Activated CD8-positive, alpha-beta memory T cell treated with anti-CD3 and anti-CD28 coated beads, Interleukin-2, amount 50 U/mL, for 4 hours (primary cell): ENCODE data around the gene WDR18.
A peak's percentile ranks its signal among the peaks of the same experiment; 100 is the strongest.
"Not testable (repeated sequence)": the region's sequence is repeated elsewhere in the genome, so short reads cannot be mapped to it uniquely, and the experiment has no call there.

ENCODE experiments used
- DNase-seq: peaks from one replicate; pipeline ENCODE4 v3.0.0-alpha.2; 2020

The WDR18 gene

DNA sequence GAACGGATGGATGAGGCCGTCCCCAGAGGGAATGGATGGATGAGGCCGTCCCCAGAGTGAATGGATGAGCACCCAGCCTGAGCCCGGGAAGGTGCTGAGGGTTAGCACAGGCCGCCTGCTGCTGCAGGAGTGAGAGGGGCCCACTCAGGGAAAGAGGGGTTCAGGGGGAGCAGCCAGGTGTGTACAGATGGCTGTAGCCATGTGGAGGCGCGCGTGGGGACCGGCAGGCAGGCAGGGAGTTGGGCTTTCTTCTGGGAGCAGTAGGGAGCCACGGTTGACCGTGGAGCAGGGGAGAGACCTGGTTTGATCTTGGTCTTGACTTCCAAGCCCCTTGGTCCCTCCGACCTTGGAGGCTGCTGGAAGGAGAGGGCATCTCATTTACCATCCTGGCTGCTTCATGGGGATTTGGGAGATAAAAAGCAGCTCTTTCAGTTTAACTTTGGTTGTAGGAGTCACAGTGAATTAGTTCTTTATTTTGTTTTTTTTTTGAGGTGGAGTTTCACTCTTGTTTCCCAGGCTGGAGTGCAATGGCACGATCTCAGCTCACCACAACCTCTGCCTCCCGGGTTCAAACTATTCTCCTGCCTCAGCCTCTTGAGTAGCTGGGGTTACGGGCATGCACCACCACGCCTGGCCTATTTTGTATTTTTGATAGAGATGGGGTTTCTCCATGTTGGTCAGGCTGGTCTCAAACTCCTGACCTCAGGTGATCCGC lies 33.6 kb upstream of the WDR18 start:
- no peak for DNase-seq

DNA sequence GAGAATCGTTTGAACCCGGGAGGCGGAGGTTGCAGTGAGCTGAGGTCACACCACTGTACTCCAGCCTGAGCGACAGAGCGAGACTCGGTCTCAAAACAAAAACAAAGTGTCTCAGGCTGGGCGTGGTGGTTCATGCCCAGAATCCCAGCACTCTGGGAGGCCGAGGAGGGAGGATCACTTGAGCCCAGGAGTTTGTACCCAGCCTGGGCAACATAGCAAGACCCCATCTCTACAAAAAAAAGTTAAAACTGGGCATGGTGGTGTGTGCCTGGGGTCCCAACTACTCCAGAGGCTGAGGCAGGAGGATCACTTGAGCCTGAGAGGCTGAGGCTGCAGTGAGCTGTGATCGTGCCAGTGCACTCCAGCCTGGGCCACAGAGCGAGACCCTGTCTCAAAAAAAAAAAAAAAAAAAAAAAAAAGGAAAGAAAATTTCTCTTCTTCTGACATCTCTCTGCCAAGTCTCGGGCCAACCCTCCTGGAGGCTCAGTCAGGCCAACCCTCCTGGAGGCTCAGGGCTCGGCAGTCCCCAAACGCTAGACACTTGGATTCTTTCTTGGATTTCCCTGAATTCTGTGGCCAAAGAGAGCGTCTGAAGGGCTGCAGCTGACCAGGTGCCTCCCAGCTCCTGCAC lies 32.0 kb upstream of the WDR18 start:
- DNase-seq = no peak

DNA sequence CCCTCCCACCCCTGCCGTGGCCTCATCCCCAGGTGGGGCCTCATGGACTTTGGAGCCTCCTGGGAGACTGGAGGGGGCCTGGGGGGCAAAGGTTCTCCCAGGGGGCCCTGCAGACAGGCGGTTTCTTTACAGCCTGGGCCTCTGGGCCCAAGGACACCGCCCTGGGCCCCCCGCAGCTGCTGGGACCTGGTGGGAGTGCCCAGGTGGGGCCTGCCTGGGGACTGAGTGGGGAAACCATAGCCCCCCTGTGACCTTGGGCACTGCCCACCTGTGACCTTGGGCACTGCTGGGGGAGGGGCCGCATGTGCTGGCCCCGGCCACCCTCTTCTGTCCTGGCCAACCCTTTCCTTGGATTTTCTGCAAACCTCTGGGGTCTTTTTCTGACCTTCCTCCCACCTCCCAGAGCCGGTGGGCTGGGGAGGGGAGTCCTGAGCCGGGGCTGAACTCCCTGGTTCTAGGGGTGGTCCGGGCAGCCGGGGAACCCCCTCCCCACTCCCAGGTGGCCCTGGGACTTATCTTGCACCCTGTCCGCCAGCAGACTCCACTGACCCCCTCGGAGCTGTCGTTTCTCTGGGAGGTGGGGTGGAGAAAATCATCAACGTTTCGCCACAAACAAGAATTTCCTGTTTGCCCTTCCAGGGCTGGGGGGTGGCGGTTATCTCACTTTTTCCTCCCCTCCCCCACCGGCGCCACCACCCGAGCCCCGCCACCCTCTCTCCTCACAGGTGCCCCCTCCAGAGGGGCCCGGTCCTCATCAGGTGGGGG lies 31.3 kb upstream of the WDR18 start:
- DNase-seq = no peak

DNA sequence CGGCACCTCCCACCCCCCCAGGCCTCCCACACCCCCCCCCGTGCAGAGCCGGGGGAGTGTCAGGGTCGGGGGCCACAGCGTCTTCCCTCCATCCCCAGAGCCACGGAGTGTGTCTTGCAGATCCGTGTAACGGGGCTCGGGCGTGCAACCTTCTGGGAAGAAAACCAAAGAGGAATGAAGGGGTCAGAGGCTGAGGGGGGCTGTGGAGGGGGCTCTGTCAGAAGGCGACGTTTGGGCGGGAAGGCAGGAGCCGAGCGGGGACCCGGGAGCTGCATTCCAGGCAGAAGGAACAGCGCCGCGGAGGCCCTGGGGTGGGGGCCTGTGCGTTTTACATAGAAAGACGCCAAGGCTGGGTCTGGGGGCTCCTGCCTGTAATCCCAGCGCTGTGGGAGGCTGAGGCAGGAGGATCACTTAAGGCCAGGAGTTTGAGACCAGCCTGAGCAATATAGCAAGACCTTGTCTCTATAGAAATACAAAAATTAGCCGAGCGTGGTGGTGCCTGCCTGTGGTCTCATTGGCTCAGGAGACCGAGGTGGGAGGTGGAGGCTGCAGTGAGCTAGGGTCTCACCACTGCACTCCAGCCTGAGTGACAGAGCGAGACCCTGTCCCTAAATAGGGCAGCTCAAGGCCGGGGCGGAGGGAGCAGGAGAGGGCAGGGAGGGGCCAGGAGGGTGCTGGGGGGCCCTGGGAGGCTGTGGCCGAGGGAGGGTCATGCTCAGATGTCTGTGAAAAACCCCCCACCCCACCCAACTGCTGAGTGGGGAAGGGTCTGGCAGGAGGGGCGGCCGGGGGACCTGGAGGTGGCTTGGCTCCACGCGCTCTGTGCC lies 30.5 kb upstream of the WDR18 start:
- no peak for DNase-seq

DNA sequence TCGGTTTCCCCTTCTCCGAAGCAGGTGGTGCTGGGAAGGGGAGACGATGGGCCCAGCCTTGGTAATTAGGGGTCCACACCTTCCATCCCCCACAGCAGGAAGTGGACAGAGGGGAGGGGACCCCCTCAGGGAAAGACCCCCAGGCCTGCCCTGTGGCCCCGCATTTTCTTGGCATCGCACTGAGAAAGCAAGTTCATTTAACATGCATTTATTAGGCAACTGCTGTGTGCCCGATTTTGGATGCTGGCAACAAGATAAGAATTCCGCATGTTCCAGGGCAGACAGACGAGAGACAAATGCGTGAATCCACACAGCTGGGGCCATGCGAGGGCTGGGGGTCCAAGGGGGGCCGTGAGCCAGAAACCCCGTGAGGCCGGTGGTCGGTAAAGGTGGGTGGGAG lies 29.9 kb upstream of the WDR18 start:
- DNase-seq = no peak

DNA sequence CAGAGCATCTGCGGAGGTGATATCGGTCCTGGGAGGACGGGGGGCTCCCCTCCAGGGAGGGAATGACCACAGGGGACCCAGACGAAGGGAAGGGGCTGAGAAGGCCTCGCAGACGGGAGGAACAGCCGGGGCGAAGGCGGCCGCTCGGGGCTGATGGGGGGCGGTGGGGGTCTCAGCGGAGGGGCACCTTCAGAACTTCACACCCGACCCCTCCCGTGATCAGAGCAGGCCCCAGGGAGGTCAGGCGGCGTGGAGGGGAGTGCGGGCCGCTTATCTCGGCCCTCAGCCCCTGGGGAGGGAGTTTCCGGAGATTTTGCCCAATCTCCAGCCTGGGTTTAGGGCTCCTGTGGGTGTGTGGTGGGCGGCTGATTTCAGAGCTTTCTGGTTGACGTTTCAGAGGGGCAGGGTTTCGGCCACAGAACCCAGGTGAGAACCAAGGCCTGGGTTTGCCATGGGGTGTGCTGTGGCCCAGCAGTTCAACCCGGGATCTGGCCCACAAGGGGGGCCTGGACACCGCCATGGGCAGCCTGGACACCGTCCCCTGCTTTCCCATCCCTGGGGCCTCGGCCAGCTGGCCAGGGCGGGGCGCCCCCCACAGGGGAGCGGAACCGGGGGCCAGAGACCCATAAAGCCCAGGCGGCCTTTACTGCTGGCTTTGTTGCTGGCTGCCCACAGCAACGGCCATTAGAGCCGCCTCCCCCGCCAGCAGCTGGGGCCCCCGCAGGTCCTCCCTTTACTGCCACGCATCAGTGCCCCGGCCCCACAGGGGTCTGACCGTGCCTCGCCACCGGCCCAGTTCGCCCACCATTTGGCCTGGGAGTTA lies 29.3 kb upstream of the WDR18 start:
- no peak for DNase-seq

DNA sequence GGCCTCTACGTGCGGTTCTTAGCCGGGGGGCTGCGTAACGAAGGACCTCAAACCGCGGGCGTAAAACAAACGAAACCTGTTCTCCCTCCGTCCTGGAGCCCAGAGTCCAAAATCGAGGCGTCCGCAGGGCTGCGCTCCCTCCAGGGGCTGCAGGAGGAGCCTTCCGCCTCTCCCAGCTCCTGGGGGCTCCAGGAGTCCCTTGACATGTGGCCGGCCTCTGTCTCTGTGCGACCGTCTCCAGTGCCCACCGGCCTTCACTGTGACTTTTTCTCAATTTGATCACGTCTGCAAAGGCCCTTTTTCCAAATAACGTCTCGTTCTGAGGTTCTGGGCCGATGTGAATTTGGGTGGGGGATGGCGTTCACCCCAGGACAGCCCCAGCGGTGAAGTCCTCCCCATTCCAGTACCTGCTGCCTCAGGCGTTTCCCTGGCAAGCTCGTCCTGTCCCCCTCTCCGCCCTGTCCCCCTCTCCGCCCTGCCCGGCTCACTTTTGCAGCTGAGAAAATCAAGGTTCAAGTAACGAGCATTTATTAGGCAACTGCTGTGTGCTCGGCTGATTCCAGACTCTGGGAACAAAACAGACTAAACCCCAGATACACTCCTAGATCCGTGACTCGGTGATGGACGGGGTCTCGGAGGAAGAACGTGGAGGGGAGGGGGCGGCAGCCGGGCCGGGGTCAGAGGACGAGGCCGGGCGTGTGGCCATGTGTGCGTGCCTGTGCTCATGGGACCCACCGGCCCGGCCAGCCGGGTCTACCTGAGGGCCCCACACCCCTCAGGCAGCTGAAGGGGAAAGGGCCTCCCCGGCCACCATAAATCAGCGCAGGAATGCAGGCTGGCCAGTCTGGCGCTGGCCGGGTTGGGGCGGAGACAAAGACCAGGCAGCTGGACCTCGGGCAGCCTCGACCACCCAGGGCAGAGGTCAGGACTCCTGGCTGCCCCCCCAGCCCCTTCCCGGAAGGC lies 28.1 kb upstream of the WDR18 start:
- no peak for DNase-seq

DNA sequence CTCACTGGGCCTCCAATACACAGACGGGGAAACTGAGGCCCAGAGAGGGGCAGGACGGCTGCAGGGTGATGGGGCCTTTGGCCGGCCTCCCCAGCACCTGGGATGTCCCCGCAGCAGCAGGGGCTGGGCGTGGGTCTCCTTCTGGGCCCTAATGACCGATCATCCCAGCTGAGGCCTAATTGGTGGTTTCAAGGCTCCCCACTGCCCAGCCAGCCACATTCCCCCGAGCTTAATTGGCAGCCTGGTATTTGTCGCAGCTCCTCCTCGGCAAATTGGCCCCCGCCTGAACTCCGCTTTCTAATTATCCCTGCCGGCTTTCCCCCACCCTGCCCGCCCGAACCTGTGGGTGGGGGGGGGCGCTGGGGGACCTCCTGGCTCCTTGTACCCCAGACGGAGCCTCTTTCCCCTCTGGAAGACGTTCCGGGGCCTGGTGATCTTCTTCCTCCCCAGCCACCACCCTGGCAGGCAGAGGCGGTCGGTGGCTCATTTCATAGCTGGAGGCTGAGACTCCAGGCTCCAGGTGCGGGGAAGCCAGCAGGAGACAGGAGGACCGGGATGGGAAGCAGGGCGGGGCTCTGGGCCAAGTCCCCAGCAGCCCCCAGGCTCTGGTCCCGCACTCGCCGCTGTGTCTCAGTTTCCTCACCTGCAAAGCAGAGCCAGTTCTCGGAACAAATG lies 27.2 kb upstream of the WDR18 start:
- DNase-seq = no peak

DNA sequence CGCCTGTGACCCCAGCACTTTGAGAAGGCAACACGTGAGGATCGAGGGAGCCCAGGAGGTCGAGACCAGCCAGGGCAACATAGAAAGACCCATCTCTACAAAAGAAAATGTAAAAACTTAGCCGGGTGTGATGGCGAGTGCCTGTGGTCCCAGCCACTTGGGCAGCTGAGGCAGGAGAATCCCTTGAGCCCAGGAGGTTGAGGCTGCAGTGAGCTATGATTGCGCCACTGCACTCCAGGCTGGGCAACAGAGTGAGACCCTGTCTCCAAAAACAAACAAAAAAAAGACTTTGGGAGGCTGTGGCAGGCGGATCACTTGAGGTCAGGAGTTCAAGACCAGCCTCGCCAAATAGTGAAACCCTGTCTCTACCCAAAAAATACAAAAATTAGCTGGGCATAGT lies 26.6 kb upstream of the WDR18 start:
- DNase-seq = not testable (repeated sequence)

DNA sequence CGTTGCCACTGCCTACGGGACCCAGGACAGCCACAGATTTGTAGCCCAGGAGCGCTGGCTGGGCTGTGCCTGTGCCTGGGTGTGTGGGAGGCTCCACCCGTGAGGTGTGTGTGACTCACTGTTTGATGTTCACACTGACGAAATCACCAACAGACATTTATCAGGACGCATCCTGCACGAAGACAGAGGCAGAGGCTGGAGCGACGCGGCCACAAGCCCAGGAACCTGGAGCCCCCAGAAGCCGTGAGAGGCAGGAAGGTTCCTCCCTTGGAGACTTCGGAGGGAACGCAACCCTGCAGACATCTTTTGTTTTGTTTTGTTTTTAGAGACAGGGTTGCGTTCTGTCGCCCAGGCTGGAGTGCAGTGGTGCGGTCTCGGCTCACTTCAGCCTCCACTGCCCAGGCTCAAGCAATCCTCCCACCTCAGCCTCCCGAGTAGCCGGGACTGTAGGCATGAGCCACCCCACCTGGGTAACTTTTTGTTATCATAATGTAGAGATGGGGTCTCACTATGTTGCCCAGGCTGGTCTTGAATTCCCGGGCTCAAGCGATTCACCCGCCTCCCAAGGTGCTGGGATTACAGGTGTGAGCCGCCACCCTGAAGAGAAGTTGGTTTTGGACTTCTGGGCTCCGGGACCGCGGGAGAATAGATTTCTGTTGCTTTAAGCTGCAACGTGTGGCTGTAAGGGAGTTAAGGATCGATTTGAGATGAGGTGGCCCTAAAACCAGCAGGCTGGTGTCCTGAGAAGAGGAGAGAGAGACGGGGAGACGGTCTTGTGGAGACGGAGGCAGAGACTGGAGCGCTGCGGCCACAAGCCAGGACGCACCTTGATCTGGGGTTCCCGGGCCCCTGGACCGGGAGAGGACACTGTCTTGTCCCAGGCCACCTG lies 24.9 kb upstream of the WDR18 start:
- DNase-seq = peak; percentile 46

DNA sequence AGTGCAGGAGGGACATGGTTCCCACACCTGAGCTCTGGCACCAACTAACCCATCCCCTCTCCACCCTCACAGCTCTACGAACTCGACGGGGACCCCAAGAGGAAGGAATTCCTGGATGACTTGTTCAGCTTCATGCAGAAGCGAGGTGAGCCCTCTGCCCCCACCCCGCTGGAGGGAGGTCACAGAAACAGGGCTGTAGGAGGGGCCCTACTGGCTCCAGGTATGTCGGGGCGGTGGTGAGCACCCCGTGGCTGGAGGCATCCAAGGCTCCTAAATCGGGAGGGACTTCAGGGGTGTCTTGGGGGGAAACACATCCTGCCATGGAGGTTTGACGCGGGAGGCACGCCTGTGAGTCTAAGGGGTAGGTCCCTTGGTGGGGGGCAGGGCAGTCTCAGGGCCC lies 24.1 kb upstream of the WDR18 start:
- DNase-seq = no peak

DNA sequence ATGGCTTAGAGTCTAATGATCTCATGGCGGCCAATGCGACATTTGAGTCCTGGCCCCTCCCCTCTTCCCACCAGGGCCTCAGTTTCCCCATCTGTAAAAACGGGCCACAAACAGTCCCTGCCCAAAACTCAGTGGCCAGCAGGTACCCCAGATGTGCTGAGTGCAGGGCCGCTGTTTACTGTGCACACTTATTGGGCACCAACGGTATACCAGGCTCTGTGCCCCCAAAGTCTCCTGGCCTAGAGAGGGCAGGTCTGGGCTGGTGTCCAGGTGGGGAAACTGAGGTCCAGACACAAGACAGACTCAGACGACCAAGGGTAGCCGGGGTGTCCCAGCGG lies 23.6 kb upstream of the WDR18 start:
- DNase-seq = no peak

DNA sequence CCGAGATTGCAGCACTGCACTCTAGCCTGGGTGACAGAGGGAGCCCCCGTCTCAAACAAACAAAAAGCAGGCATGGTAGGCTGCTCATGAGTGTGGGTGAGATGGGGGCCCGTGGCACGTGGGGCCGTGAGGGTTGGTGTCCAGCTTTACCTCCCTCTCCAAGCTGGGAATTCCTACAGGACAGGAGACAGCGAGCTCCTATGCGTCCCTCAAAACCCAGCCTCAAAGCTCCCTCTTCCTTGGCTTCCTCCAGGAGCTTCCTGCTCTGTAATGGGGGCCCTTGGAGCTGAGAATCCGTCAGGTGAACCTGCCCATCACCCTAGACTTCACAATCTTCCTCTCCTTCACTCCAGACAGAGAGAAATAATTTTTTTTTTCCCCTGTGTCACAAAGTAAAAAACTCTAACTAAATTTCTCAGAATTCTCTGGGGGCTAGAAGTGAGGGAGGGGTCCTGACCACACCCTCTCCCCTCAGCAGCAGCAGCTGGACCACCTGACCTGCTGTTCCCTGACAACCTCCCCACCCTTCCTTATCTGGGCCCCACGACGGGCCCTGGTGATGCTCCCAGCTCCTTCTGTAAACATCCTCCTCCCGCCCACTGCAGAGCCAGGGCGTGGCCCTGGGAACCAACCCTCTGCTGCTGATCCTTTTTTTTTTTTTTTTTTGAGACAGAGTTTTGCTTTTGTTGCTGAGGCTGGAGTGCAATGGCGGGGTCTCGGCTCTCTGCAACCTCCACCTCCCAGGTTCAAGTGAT lies 22.1 kb upstream of the WDR18 start:
- DNase-seq = no peak

DNA sequence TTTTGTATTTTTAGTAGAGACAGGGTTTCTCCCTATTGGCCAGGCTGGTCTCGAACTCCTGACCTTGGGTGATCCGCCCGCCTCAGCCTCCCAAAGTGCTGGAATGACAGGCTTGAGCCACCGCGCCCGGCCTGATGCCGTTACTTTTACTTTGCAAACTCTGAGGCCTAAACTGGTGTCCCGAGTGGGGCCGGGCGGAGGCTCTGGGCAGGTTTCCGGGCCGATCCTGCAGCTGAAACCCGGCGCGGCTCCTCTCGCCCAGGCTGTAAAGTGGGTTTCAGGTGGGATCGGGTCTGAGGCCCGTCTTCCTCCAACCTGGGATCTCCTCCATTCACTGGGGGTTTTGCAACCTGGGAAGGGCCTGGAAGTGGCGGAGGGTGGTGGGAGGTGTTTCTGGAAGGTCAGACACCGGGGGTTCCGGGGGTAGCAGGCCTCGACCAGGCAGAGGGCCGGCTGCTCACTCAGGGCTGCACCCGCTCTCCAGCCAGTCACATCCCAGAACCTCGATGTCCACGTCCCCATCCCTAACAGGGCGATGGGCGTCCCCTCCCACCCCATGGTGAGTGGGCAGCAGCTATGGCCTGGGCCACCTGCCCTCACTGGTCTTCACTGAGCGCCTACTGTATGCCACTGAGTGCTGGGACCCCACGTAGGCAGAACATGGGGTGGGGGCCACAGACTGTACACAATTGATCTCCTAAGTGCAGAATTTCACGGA lies 21.3 kb upstream of the WDR18 start:
- no peak for DNase-seq

DNA sequence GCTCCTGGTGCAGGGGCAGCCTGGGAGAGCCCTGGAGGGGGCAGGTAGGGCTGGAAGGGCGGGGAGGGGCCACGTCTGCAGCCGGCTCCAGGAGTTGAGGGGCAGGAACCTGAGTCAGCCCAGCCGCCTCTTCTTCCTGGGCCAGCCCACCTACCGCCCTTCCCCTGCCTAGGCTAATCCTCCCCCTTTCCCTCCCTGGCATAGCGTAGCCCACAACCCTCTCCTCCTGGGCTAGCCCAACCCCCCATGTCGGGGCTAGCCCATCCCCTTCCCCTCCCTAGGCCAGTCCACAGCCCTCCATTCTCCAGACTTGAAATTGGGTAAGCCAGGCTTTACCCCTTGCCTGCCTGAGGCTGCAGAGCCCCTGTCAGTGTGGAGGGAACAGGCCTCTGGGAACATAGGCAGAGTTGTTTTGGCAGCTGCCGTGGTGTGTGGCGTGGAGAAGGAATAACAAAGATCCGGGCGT lies 20.6 kb upstream of the WDR18 start:
- no peak for DNase-seq

DNA sequence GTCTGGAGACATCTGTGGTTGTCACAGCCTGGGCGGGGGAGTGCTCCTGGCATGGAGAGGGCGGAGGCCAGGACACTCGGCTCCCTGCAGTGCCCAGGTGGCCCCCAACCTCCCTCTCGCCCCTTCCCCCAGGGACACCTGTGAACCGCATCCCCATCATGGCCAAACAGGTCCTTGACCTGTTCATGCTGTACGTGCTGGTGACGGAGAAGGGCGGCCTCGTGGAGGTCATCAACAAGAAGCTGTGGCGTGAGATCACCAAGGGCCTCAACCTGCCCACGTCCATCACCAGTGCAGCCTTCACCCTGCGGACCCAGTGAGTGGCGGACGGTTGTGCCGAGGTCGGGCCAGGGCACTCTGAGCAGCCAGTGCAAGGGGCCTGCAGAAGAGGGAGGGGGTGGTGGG lies 20.0 kb upstream of the WDR18 start:
- DNase-seq = no peak

DNA sequence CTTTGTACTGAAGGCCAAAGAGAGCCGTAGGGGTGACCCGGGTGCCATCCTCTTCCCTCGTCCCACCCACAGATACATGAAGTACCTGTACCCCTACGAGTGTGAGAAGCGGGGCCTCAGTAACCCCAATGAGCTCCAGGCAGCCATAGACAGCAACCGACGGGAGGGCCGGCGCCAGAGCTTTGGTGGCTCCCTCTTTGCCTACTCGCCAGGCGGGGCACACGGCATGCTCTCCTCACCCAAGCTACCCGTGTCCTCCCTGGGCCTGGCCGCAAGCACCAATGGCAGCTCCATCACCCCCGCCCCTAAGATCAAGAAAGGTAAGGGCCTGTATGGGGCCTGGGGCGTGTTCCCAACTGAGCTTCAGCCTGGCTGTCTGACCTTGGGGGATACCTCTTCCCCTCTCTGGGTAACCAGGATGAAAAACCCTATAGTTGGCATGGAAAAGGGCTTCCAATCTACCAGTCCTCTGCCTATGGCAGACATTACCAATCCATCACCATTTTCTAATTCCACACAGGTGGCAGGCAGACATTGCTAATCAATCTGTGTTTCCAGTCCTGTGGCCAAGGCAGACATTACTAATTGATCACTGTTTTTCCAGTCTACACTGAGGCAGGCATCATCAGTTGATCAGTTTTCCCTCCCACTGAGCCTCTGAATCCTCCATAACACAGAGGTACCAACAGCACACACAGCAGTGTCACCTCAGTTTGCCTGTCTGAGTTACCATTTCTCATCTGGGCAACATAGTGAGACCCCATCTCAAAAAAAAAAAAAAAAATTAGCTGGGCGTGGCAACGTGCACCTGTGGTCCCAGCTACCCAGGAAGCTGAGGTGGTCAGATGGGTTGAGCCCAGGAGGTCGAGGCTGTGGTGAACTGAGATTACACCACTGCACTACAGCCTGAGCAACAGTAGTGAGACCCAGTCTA lies 19.1 kb upstream of the WDR18 start:
- no peak for DNase-seq
